Muscle of leg (tissue), 16 donors: ENCODE results near the gene RAMACL. TPM values are rescaled to one million over a fixed set of nuclear protein-coding genes. Genes with fewer than 3 reads are reported as not detected.
A peak's percentile ranks its signal among the peaks of the same experiment; 100 is the strongest.
"Not testable (repeated sequence)": the region's sequence is repeated elsewhere in the genome, so short reads cannot be mapped to it uniquely, and the experiment has no call there.

Experiments
- DNase-seq: peaks from one replicate; pipeline ENCODE4 v3.0.0; 2013
- H3K27ac ChIP-seq: one replicate; pipeline ENCODE4 v1.5.1; 2013; ENCODE audit warnings: mild to moderate bottlenecking, low read length, control low read depth
- H3K27me3 ChIP-seq: one replicate; pipeline ENCODE4 v1.6.1; 2013; ENCODE audit warnings: low read length; ENCODE audit not compliant: control insufficient read depth, insufficient read depth
- H3K36me3 ChIP-seq: one replicate; pipeline ENCODE4 v1.6.1; 2013; ENCODE audit warnings: low read length; ENCODE audit not compliant: control insufficient read depth, insufficient read depth
- H3K4me1 ChIP-seq: one replicate; pipeline ENCODE4 v1.6.1; 2013; ENCODE audit warnings: low read length; ENCODE audit not compliant: control insufficient read depth, insufficient read depth
- H3K4me3 ChIP-seq: one replicate; pipeline ENCODE4 v1.5.1; 2013; ENCODE audit warnings: low read length, control low read depth
- H3K9me3 ChIP-seq: replicated peaks from 2 replicates; pipeline ENCODE4 v1.6.1; 2013; ENCODE audit warnings: low read depth, low read length; ENCODE audit not compliant: control insufficient read depth
- WGBS: methylation state at CpG from one replicate; pipeline ENCODE4 v1.1.5; 2013; ENCODE audit warnings: missing lambda C conversion rate; ENCODE audit not compliant: insufficient coverage; 5-methylcytosine and 5-hydroxymethylcytosine counted together
- long read RNA-seq, 11 donors: transcript quantifications; one replicate each; lab custom pipeline, GENCODE V29; 2026
- polyA plus RNA-seq, 8 donors: library from polyadenylated mRNA; unstranded; fragments of 120-200 nt; gene quantifications; one replicate each; pipeline versions ENCODE4 v1.2.1 to v1.2.3, GENCODE V29; 2013; ENCODE audit warnings: inconsistent platforms in 1 of 8, low replicate concordance in 1 of 8; ENCODE audit not compliant: insufficient read length in 8 of 8, insufficient read depth in 1 of 8
- total RNA-seq: library from RNA; stranded (reverse); fragments of 120-200 nt; gene quantifications from one replicate; pipeline ENCODE4 v1.2.4, GENCODE V29; 2013

RAMACL gene
- total RNA-seq (0.71 TPM), polyA plus RNA-seq (under 1 TPM in 5 of 8 donors, not detected in 3; 0.11 to 0.22 (median 0.15) TPM)
- long read RNA-seq, donor 1, transcript RAMACL-201 (1 exons, 1,991 nt), result major isoform, 9 of 9 reads
- long read RNA-seq, donor 1, partial matches to known transcripts, result 0 of 9 reads
- long read RNA-seq, donor 1, other reads (novel, unspliced or antisense), result 0 of 9 reads
- long read RNA-seq, donor 2, partial matches to known transcripts, result 0 of 2 reads
- long read RNA-seq, donor 2, other reads (novel, unspliced or antisense), result 0 of 2 reads
- long read RNA-seq, donor 3, transcript RAMACL-201 (1 exons, 1,991 nt), result major isoform, 25 of 25 reads
- long read RNA-seq, donor 3, partial matches to known transcripts, result 0 of 25 reads
- long read RNA-seq, donor 3, other reads (novel, unspliced or antisense), result 0 of 25 reads
- long read RNA-seq, donor 4, transcript RAMACL-201 (1 exons, 1,991 nt), result major isoform, 15 of 15 reads
- long read RNA-seq, donor 4, partial matches to known transcripts, result 0 of 15 reads
- long read RNA-seq, donor 4, other reads (novel, unspliced or antisense), result 0 of 15 reads
- long read RNA-seq, donor 5, transcript RAMACL-201 (1 exons, 1,991 nt), result major isoform, 9 of 9 reads
- long read RNA-seq, donor 5, partial matches to known transcripts, result 0 of 9 reads
- long read RNA-seq, donor 5, other reads (novel, unspliced or antisense), result 0 of 9 reads
- long read RNA-seq, donor 6, transcript RAMACL-201 (1 exons, 1,991 nt), result major isoform, 44 of 44 reads
- long read RNA-seq, donor 6, partial matches to known transcripts, result 0 of 44 reads
- long read RNA-seq, donor 6, other reads (novel, unspliced or antisense), result 0 of 44 reads
- long read RNA-seq, donor 7, transcript RAMACL-201 (1 exons, 1,991 nt), result major isoform, 36 of 36 reads
- long read RNA-seq, donor 7, partial matches to known transcripts, result 0 of 36 reads
- long read RNA-seq, donor 7, other reads (novel, unspliced or antisense), result 0 of 36 reads
- long read RNA-seq, donor 8, transcript RAMACL-201 (1 exons, 1,991 nt), result major isoform, 26 of 26 reads
- long read RNA-seq, donor 8, partial matches to known transcripts, result 0 of 26 reads
- long read RNA-seq, donor 8, other reads (novel, unspliced or antisense), result 0 of 26 reads
- long read RNA-seq, donor 9, transcript RAMACL-201 (1 exons, 1,991 nt), result major isoform, 22 of 22 reads
- long read RNA-seq, donor 9, partial matches to known transcripts, result 0 of 22 reads
- long read RNA-seq, donor 9, other reads (novel, unspliced or antisense), result 0 of 22 reads
- long read RNA-seq, donor 10, transcript RAMACL-201 (1 exons, 1,991 nt), result major isoform, 54 of 54 reads
- long read RNA-seq, donor 10, partial matches to known transcripts, result 0 of 54 reads
- long read RNA-seq, donor 10, other reads (novel, unspliced or antisense), result 0 of 54 reads
- long read RNA-seq, donor 11, transcript RAMACL-201 (1 exons, 1,991 nt), result major isoform, 27 of 27 reads
- long read RNA-seq, donor 11, partial matches to known transcripts, result 0 of 27 reads
- long read RNA-seq, donor 11, other reads (novel, unspliced or antisense), result 0 of 27 reads

GRCh38 chr6:166586424-166587156, at the start of gene RAMACL:
Gene RAMACL (minus strand): TSS chr6:166586678. CDS start chr6:166586477, 201 bp downstream.
- Histone ChIP-seq H3K36me3 (peaks cover 3% of the 10 kb centered on the region), H3K4me3 (no peak within 1 kb of the TSS), H3K9me3 (no peaks in the 10 kb centered on the region), H3K27me3 (no peaks in the 10 kb centered on the region), H3K27ac (no peak within 1 kb of the TSS), H3K4me1 (peaks cover 46% of the 10 kb centered on the region)
- WGBS, result 100% methylated on average over 1 of the region's 9 CpGs
- DNase-seq, result no peak

GRCh38 chr6:166635013-166635970, 48.8 kb upstream of the RAMACL start:
- peaks cover 24% of the 10 kb centered on the region for H3K4me1 ChIP-seq
- no peaks in the 10 kb centered on the region for H3K36me3 ChIP-seq
- peaks cover 2% of the 10 kb centered on the region for H3K27me3 ChIP-seq
- no peak overlapping the region for H3K4me3 ChIP-seq
- H3K9me3 ChIP-seq, result no peaks in the 10 kb centered on the region
- no peak for DNase-seq
- H3K27ac ChIP-seq, result no peak overlapping the region
- WGBS, result 87% methylated on average over 14 of the region's 20 CpGs

- DNase-seq, H3K9me3 ChIP-seq, H3K4me3 ChIP-seq, H3K27ac ChIP-seq, H3K27me3 ChIP-seq, H3K36me3 ChIP-seq: not testable (repeated sequence)
- H3K4me1 ChIP-seq, result peaks cover 25% of the 10 kb centered on the region
- WGBS, result no CpG with 5 or more reads among the region's 4 CpGs
These were observed 48.1 kb upstream of the RAMACL start for GRCh38 chr6:166634581-166634980.

GRCh38 chr6:166633732-166634535, 47.5 kb upstream of the RAMACL start:
- Histone ChIP-seq H3K4me1 (peaks cover 27% of the 10 kb centered on the region), H3K9me3 (no peaks in the 10 kb centered on the region), H3K36me3 (no peaks in the 10 kb centered on the region), H3K27me3 (peaks cover 4% of the 10 kb centered on the region), H3K4me3 (no peak overlapping the region), H3K27ac (no peak overlapping the region)
- peak; percentile 76 for DNase-seq
- WGBS, result 72% methylated on average over 16 of the region's 26 CpGs

GRCh38 chr6:166632731-166633130, 46.3 kb upstream of the RAMACL start:
- Histone ChIP-seq H3K27me3 (peaks cover 5% of the 10 kb centered on the region), H3K36me3 (no peaks in the 10 kb centered on the region), H3K9me3 (no peaks in the 10 kb centered on the region), H3K4me1 (peaks cover 33% of the 10 kb centered on the region), H3K4me3 (no peak overlapping the region), H3K27ac (no peak overlapping the region)
- no peak for DNase-seq
- 92% methylated on average over 10 of the region's 11 CpGs for WGBS

GRCh38 chr6:166630462-166630861, 44.0 kb upstream of the RAMACL start:
- Histone ChIP-seq H3K27me3 (peaks cover 10% of the 10 kb centered on the region), H3K4me1 (peaks cover 24% of the 10 kb centered on the region), H3K27ac (no peak overlapping the region), H3K4me3 (no peak overlapping the region), H3K36me3 (no peaks in the 10 kb centered on the region), H3K9me3 (no peaks in the 10 kb centered on the region)
- no peak for DNase-seq
- 50% methylated on average over 6 of the region's 6 CpGs for WGBS

GRCh38 chr6:166629628-166630027, 43.1 kb upstream of the RAMACL start:
- H3K27ac ChIP-seq, result no peak overlapping the region
- no peaks in the 10 kb centered on the region for H3K36me3 ChIP-seq
- peaks cover 24% of the 10 kb centered on the region for H3K4me1 ChIP-seq
- no peak overlapping the region for H3K4me3 ChIP-seq
- DNase-seq, result no peak
- H3K9me3 ChIP-seq, result no peaks in the 10 kb centered on the region
- WGBS, result 83% methylated on average over 2 of the region's 5 CpGs
- H3K27me3 ChIP-seq, result peaks cover 10% of the 10 kb centered on the region
